HL-60 (cell line): Measurements from ENCODE around the gene LIX1L.

Experiments used
- DNase-seq, 2 experiments: peaks; one replicate each; pipeline ENCODE4 v3.0.0-alpha.2; 2010 to 2020; ENCODE audit warnings: low read depth in 1 of 2, low spot score in 1 of 2
- H3K27ac ChIP-seq: fragments of 250-450 bp; sonication (Bioruptor Pico); replicated peaks from 2 replicates; pipeline ENCODE4 v1.5.1; 2020; ENCODE audit warnings: mild to moderate bottlenecking, moderate library complexity
- H3K27me3 ChIP-seq: fragments of 250-450 bp; sonication (Bioruptor Pico); 2 replicates; pipeline ENCODE4 v1.5.1; 2021; ENCODE audit warnings: mild to moderate bottlenecking, moderate library complexity; ENCODE audit not compliant: insufficient read depth, poor library complexity, severe bottlenecking
- H3K4me3 ChIP-seq: replicated peaks from 2 replicates; pipeline ENCODE4 v1.5.1; 2011; ENCODE audit warnings: mild to moderate bottlenecking, control low read depth, low read length; ENCODE audit not compliant: insufficient read depth
- CTCF ChIP-seq: IDR thresholded peaks from one replicate; pipeline ENCODE4 v1.5.1; 2011; ENCODE audit warnings: low read length, control low read depth, inconsistent platforms; ENCODE audit not compliant: insufficient read depth
- GABPA ChIP-seq: IDR thresholded peaks from 2 replicates; pipeline ENCODE4 v1.6.1; 2012; ENCODE audit warnings: low read depth
- POLR2AphosphoS5 ChIP-seq: IDR thresholded peaks from 2 replicates; pipeline ENCODE4 v1.6.1; 2012; ENCODE audit warnings: low read depth
- REST ChIP-seq: IDR thresholded peaks from 2 replicates; pipeline ENCODE4 v1.6.1; 2012; ENCODE audit warnings: low read depth; ENCODE audit not compliant: insufficient replicate concordance
- SPI1 ChIP-seq: IDR thresholded peaks from 2 replicates; pipeline ENCODE4 v1.6.1; 2012; ENCODE audit warnings: low read depth, mild to moderate bottlenecking, borderline replicate concordance

The LIX1L gene

GRCh38 chr1:145901312-145902021 lies 56.4 kb downstream of the LIX1L start:
- no peak overlapping the region for H3K4me3 ChIP-seq
- no peak for DNase-seq
- TF ChIP-seq CTCF (no peak), SPI1 (no peak), POLR2AphosphoS5 (no peak), REST (no peak), GABPA (no peak)
- H3K27ac ChIP-seq, result no peak overlapping the region
- no peaks in the 10 kb centered on the region for H3K27me3 ChIP-seq

- H3K27ac ChIP-seq, result no peak overlapping the region
- no peaks in the 10 kb centered on the region for H3K27me3 ChIP-seq
- no peak overlapping the region for H3K4me3 ChIP-seq
- no peak for TF ChIP-seq SPI1
- no peak for TF ChIP-seq CTCF
- TF ChIP-seq REST, result no peak
- TF ChIP-seq GABPA, result no peak
- TF ChIP-seq POLR2AphosphoS5, result no peak
- no peak for DNase-seq
Measured at GRCh38 chr1:145898756-145899155, 59.1 kb downstream of the LIX1L start.

GRCh38 chr1:145897969-145898368 lies 59.8 kb downstream of the LIX1L start:
- no peak overlapping the region for H3K27ac ChIP-seq
- H3K27me3 ChIP-seq, result no peaks in the 10 kb centered on the region
- no peak for TF ChIP-seq SPI1
- no peak for TF ChIP-seq CTCF
- TF ChIP-seq POLR2AphosphoS5, result no peak
- TF ChIP-seq GABPA, result no peak
- H3K4me3 ChIP-seq, result no peak overlapping the region
- DNase-seq, result no peak

GRCh38 chr1:145895471-145895870 lies 62.3 kb downstream of the LIX1L start:
- no peak overlapping the region for H3K27ac ChIP-seq
- no peak for TF ChIP-seq CTCF
- no peak overlapping the region for H3K4me3 ChIP-seq
- no peak for DNase-seq
- no peaks in the 10 kb centered on the region for H3K27me3 ChIP-seq
